Peyer's patch (tissue), 4 donors: ENCODE results near the gene KRT23. TPM values are rescaled to one million over a fixed set of nuclear protein-coding genes. Genes with fewer than 3 reads are reported as not detected.

Experiments used
- DNase-seq, 3 donors: peaks; one replicate each; pipeline ENCODE4 v3.0.0-alpha.2; 2017 to 2019
- H3K27ac ChIP-seq, 4 donors: fragments of 200-600 bp; sonication (generic); one replicate each; pipeline ENCODE4 v1.5.1; 2016 to 2019
- H3K27me3 ChIP-seq, 2 donors: fragments of 200-600 bp; sonication (generic); one replicate each; pipeline ENCODE4 v1.5.1; 2019
- H3K36me3 ChIP-seq, 3 donors: fragments of 200-600 bp; sonication (generic); one replicate each; pipeline ENCODE4 v1.5.1; 2016 to 2019
- H3K4me1 ChIP-seq, 4 donors: fragments of 200-600 bp; sonication (generic); one replicate each; pipeline ENCODE4 v1.5.1; 2016 to 2019
- H3K4me3 ChIP-seq, 4 donors: fragments of 200-600 bp; sonication (generic); 1 replicate in 3 of 4; 2 replicates in 1 of 4; pipeline ENCODE4 v1.5.1; 2016 to 2019; ENCODE audit warnings: mild to moderate bottlenecking in 1 of 4
- H3K9me3 ChIP-seq, 4 donors: fragments of 200-600 bp; sonication (generic); one replicate each; pipeline ENCODE4 v1.5.1; 2016 to 2019; ENCODE audit warnings: mild to moderate bottlenecking in 1 of 4
- POLR2A ChIP-seq, 2 donors: fragments of 450-650 bp; IDR thresholded peaks; one replicate each; pipeline ENCODE4 v1.5.1; 2017; ENCODE audit warnings: antibody characterized with exemption in 2 of 2, mild to moderate bottlenecking in 2 of 2, moderate library complexity in 2 of 2
- total RNA-seq, 4 donors: library from RNA; depleted of rRNA; stranded (reverse); fragments of >200 nt; gene quantifications; one replicate each; pipeline ENCODE4 v1.1.0, GENCODE V29; 2016
- TF ChIP-seq, protein P1 (sequence below), 6 experiments: fragments of 450-650 bp in 4 of 6; fragments of 200-600 bp in 2 of 6; sonication (generic) in 1 of 6; IDR thresholded peaks; one replicate each; pipeline ENCODE4 v1.5.1; 2017 to 2019; ENCODE audit warnings: antibody characterized with exemption in 6 of 6, mild to moderate bottlenecking in 3 of 6, moderate library complexity in 1 of 6

KRT23 gene
- total RNA-seq, 4 donors from 2014 or later = 1.1 to 2.5 TPM; not detected in 2

DNA sequence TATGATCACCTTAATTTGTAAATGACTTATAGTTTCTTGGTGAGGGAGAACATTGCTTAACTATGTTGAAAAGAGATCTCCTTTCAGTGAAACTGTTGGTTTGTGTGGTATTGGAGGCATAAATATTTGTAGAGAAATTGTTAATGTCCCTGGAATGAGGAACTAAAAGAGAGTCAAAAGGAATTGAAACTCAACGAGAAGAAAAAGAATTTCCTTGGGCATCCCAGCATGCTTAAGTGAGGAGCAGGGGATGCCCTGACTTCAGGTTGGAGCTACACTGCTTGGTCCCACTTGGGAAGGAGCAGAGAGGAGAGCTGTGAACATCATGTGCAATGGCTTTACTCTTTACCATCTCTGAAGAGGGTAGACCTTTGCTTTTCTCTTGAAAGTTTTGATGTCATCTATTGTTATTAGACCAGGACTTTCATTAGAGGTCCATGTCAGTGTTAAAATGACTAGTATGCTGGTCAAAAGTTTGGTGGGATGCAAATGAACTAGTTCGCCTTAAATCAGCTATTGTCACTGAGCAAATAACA, 21.7 kb downstream of the KRT23 start:
- TF ChIP-seq, protein P1, sequence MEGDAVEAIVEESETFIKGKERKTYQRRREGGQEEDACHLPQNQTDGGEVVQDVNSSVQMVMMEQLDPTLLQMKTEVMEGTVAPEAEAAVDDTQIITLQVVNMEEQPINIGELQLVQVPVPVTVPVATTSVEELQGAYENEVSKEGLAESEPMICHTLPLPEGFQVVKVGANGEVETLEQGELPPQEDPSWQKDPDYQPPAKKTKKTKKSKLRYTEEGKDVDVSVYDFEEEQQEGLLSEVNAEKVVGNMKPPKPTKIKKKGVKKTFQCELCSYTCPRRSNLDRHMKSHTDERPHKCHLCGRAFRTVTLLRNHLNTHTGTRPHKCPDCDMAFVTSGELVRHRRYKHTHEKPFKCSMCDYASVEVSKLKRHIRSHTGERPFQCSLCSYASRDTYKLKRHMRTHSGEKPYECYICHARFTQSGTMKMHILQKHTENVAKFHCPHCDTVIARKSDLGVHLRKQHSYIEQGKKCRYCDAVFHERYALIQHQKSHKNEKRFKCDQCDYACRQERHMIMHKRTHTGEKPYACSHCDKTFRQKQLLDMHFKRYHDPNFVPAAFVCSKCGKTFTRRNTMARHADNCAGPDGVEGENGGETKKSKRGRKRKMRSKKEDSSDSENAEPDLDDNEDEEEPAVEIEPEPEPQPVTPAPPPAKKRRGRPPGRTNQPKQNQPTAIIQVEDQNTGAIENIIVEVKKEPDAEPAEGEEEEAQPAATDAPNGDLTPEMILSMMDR (IDR thresholded peaks at IDR 0.05) = no peak
- TF ChIP-seq POLR2A (IDR thresholded peaks at IDR 0.05) = no peak
- no peaks in the 10 kb centered on the region for H3K36me3 ChIP-seq
- H3K4me3 ChIP-seq = no peak overlapping the region
- DNase-seq = no peak
- no peak overlapping the region for H3K27ac ChIP-seq
- H3K27me3 ChIP-seq = no peaks in the 10 kb centered on the region
- H3K9me3 ChIP-seq = no peaks in the 10 kb centered on the region
- H3K4me1 ChIP-seq = no peaks in the 10 kb centered on the region

DNA sequence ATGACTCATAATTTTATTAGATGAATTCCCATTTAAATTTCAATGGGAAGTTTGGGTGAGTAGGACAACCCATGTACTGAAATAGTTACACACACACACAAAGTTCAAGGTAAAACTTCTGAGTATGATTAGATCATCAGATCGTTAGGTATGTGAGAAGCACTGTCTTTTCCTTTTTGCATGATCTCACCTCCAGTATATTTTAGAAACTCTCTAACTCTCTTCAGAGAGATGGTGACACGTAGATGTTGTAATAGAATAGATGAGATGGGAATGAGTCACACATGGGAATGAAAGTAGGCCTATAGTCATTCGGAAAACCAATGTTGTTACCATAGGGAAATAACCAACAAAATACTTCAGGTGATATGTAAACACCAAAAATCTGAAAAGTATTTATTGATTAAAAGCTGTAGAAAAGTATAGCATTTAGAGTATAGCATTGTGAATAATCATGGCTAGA, 22.2 kb downstream of the KRT23 start:
- Histone ChIP-seq H3K27ac (no peak overlapping the region), H3K4me3 (no peak overlapping the region), H3K36me3 (no peaks in the 10 kb centered on the region), H3K9me3 (no peaks in the 10 kb centered on the region), H3K27me3 (no peaks in the 10 kb centered on the region), H3K4me1 (peaks cover 0 to 1% (median 0%) of the 10 kb centered on the region in 4 donors)
- no peak for DNase-seq
- TF ChIP-seq, protein P1 (IDR thresholded peaks at IDR 0.05) = no peak
- no peak for TF ChIP-seq POLR2A (IDR thresholded peaks at IDR 0.05)

DNA sequence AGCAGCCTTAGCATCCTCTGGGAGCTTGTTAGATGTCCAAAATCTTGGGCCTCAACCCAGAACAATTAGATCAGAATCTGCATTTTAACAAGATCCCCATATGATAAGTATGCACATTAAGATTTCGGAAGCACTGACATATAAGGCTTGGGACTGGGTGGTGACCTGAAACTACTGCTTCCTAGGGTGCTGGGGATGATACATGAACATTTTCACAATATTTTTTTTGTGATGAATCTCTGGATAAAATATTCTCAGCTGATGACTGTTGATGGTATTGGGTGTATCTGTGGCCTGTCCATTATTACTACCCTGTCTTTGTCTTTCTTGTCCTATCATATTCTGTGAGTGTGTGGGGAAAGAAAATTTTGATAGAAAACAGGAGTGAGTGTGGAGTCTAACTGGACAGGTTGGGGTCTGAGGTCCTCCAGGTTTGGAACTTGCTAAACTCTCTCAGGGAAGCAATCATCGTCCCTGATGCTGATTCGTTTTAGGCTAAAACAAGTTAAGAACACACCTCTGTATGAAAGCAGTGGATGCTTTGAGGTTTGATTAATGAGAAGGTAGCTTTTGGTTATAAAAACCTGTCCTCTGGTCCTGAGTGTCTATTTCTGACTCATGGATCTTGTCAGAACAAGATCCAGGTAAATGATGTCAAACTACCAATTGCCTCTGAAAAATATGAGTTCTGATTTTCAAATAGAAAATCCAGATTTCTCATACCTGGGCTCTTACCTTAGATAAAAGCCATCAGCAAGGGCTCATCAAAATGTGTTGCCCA, 23.2 kb downstream of the KRT23 start:
- no peak overlapping the region for H3K4me3 ChIP-seq
- H3K27ac ChIP-seq = no peak overlapping the region
- peaks cover 0 to 8% (median 0%) of the 10 kb centered on the region in 4 donors for H3K4me1 ChIP-seq
- no peaks in the 10 kb centered on the region for H3K36me3 ChIP-seq
- DNase-seq = no peak
- H3K27me3 ChIP-seq = no peaks in the 10 kb centered on the region
- TF ChIP-seq POLR2A (IDR thresholded peaks at IDR 0.05) = no peak
- TF ChIP-seq, protein P1 (IDR thresholded peaks at IDR 0.05) = no peak
- H3K9me3 ChIP-seq = no peaks in the 10 kb centered on the region

DNA sequence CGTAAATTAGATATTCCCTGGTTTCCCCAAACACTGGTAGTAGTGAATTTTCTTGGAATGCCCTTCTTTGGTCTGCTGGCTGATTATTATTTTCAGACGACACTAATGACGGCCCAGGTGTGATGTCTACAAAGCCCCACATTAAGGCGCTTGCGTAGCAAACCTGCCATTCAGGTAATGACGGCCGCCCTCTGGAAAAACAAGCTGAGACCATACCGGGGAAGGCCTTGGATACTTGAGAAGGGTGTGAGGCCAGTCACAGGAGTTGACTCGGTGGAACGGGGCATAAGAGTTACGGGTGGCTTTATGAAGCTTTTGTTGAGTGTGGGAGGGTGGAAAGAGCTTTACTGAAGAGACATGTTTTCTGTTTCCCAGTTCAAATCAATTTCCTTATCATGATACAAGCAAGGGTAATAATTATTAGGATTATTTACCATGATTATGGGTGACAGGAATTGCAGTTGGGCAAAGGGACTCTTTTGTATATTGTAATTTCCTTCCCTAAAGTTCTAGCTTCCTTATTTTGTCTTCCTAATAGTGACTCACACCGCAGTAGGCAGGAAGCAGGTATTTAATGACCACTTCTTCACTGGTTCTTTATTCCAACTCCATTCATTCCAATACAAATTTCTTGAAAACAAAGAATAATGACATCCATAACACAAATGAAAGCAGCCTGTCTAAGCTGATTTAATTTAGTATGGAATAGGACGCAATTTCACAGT, 24.8 kb downstream of the KRT23 start:
- Histone ChIP-seq H3K27me3 (no peaks in the 10 kb centered on the region), H3K36me3 (no peaks in the 10 kb centered on the region), H3K27ac (no peak overlapping the region), H3K4me1 (peaks cover 0 to 8% (median 0%) of the 10 kb centered on the region in 4 donors), H3K4me3 (no peak overlapping the region), H3K9me3 (no peaks in the 10 kb centered on the region)
- TF ChIP-seq, protein P1 (IDR thresholded peaks at IDR 0.05) = no peak
- no peak for TF ChIP-seq POLR2A (IDR thresholded peaks at IDR 0.05)
- DNase-seq = no peak

DNA sequence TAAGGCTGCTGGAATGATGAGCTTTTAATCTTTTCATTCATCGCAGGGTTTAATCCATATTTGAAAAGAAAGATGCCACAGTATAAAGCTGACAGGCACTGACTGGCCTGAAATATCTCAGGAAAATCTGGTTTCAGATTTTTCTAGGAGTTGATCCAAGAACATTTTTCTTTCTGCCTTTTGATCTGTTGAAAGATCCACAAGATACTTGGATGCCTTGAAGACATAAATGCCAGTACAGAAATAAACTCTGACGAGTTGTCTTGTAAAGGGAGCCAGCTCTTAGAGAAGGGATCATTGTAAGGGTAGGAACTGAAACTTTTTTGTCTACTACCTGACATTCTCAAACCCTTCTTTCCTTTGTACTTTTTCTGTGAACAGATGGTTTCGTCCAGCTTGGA, 27.0 kb downstream of the KRT23 start:
- no peaks in the 10 kb centered on the region for H3K9me3 ChIP-seq
- TF ChIP-seq POLR2A (IDR thresholded peaks at IDR 0.05) = no peak
- H3K27me3 ChIP-seq = no peaks in the 10 kb centered on the region
- H3K36me3 ChIP-seq = no peaks in the 10 kb centered on the region
- no peak overlapping the region for H3K4me3 ChIP-seq
- no peak overlapping the region for H3K27ac ChIP-seq
- H3K4me1 ChIP-seq = peaks cover 0 to 8% (median 0%) of the 10 kb centered on the region in 4 donors
- DNase-seq = no peak

DNA sequence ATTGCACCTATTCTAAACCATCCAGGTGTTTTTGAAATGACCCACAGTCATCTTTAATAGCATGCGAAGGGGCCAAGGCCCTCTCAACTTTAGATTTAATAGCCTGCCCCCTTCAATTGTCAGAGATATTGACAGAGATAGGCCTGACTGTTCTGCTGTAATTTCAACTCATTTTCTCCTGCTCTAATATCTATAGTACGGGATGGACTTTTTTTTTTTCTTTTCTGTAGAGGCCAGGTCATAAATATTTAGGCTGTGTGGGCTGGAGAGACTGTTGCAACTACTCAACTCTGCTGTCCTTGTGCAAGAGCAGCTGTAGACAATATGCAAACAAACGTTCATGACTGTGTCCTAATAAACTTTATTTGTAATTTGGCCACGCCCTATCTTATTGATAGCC, 27.7 kb downstream of the KRT23 start:
- no peak overlapping the region for H3K4me3 ChIP-seq
- H3K27me3 ChIP-seq = no peaks in the 10 kb centered on the region
- H3K36me3 ChIP-seq = no peaks in the 10 kb centered on the region
- H3K27ac ChIP-seq = no peak overlapping the region
- peaks cover 0 to 8% (median 0%) of the 10 kb centered on the region in 4 donors for H3K4me1 ChIP-seq
- DNase-seq = no peak
- no peak for TF ChIP-seq POLR2A (IDR thresholded peaks at IDR 0.05)
- TF ChIP-seq, protein P1 (IDR thresholded peaks at IDR 0.05) = no peak
- no peaks in the 10 kb centered on the region for H3K9me3 ChIP-seq
